ENCODE results near the gene APOBEC3B.

DNA sequence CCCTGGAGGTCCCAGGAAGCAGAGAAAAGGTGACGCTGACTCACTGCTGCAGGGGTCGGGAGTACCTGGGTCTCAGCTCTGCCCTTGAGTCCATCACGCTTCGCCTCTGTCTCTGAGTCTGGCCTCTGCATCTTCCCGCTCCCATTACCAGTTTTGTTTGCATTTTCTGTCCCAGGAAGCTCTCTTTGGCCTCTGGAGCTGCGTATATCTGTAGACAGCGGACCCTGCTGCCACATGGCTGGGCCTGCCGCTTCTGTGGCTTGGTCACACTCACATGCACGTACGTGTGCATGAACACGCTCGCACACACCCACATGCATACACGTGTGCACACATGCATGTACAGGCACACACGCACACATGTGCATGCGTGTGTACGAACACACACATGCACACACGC is 45.6 kb upstream of the APOBEC3B start:
- TF ChIP-seq, protein P1, sequence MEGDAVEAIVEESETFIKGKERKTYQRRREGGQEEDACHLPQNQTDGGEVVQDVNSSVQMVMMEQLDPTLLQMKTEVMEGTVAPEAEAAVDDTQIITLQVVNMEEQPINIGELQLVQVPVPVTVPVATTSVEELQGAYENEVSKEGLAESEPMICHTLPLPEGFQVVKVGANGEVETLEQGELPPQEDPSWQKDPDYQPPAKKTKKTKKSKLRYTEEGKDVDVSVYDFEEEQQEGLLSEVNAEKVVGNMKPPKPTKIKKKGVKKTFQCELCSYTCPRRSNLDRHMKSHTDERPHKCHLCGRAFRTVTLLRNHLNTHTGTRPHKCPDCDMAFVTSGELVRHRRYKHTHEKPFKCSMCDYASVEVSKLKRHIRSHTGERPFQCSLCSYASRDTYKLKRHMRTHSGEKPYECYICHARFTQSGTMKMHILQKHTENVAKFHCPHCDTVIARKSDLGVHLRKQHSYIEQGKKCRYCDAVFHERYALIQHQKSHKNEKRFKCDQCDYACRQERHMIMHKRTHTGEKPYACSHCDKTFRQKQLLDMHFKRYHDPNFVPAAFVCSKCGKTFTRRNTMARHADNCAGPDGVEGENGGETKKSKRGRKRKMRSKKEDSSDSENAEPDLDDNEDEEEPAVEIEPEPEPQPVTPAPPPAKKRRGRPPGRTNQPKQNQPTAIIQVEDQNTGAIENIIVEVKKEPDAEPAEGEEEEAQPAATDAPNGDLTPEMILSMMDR (IDR thresholded peaks at IDR 0.05): no peak
- TF ChIP-seq POLR2A (IDR thresholded peaks at IDR 0.05) (no peak), POLR2AphosphoS5 (IDR thresholded peaks at IDR 0.05) (no peak), EP300 (IDR thresholded peaks at IDR 0.05) (no peak)

Data from stomach (tissue), 4 donors.